NOMO-1 (cell line): ENCODE results near the gene RNF19B.
"Not testable (repeated sequence)": the region's sequence is repeated elsewhere in the genome, so short reads cannot be mapped to it uniquely, and the experiment has no call there.

Source experiments
- DNase-seq, 2 experiments: peaks; one replicate each; lab custom pipeline; 2025; ENCODE audit not compliant: unreplicated experiment in 2 of 2; lab: John Stamatoyannopoulos, UW

RNF19B gene

GRCh38 chr1:32992489-32993323, 28.1 kb upstream of the RNF19B start:
- peak; percentile 91 to 95 for DNase-seq

- DNase-seq = no peak
These were observed 27.3 kb upstream of the RNF19B start for GRCh38 chr1:32991819-32992488.

GRCh38 chr1:32991386-32991785, 26.8 kb upstream of the RNF19B start:
- DNase-seq = no peak

- DNase-seq = no peak
These were observed 26.3 kb upstream of the RNF19B start for GRCh38 chr1:32990887-32991286.

- DNase-seq = peak; percentile 69 to 76
These were observed 24.8 kb upstream of the RNF19B start for GRCh38 chr1:32989160-32990050.

GRCh38 chr1:32988665-32989064, 24.1 kb upstream of the RNF19B start:
- DNase-seq = no peak

- DNase-seq = no peak
These were observed 20.6 kb upstream of the RNF19B start for GRCh38 chr1:32985226-32985625.

GRCh38 chr1:32984455-32985171, 20.0 kb upstream of the RNF19B start:
- no peak for DNase-seq

- DNase-seq = no peak
These were observed 19.5 kb upstream of the RNF19B start for GRCh38 chr1:32984090-32984454.

- DNase-seq = no peak
These were observed 18.4 kb upstream of the RNF19B start for GRCh38 chr1:32983020-32983419.

GRCh38 chr1:32981003-32981901, 16.6 kb upstream of the RNF19B start:
- DNase-seq = peak; percentile 80 to 97

GRCh38 chr1:32980080-32980479, 15.5 kb upstream of the RNF19B start:
- no peak for DNase-seq

- no peak for DNase-seq
These were observed 14.2 kb upstream of the RNF19B start for GRCh38 chr1:32978854-32979253.

- no peak for DNase-seq
These were observed 13.0 kb upstream of the RNF19B start for GRCh38 chr1:32977546-32978087.

GRCh38 chr1:32975055-32975454, 10.4 kb upstream of the RNF19B start:
- DNase-seq = not testable (repeated sequence)

GRCh38 chr1:32973458-32973857, 8.8 kb upstream of the RNF19B start:
- not testable (repeated sequence) for DNase-seq

- no peak for DNase-seq
These were observed 8.3 kb upstream of the RNF19B start for GRCh38 chr1:32972814-32973428.

GRCh38 chr1:32971576-32971975, 7.0 kb upstream of the RNF19B start:
- DNase-seq = no peak

- DNase-seq = no peak
These were observed 6.5 kb upstream of the RNF19B start for GRCh38 chr1:32971156-32971555.
